H1 (cell line): ENCODE measurements around the gene CTCF. TPM values are rescaled to one million over a fixed set of nuclear protein-coding genes. Genes with fewer than 3 reads are reported as not detected.
A peak's percentile ranks its signal among the peaks of the same experiment; 100 is the strongest.

Experiments used
- ASH2L ChIP-seq: fragments of 200-600, 300-600 bp; sonication (generic); IDR thresholded peaks from one replicate; pipeline ENCODE4 v1.7.1; 2017; ENCODE audit warnings: low read length
- BACH1 ChIP-seq: IDR thresholded peaks from 2 replicates; pipeline ENCODE4 v1.6.1; 2012; ENCODE audit warnings: low read length, improper control_type of control experiment
- CBX5 ChIP-seq: fragments of 300-800, 300-1000 bp; sonication (generic); IDR thresholded peaks from 2 replicates; pipeline ENCODE4 v1.7.1; 2016; ENCODE audit warnings: antibody characterized with exemption, low read length, low read depth
- CEBPB ChIP-seq: IDR thresholded peaks from 2 replicates; pipeline ENCODE4 v1.6.1; 2012; ENCODE audit warnings: low read depth, low read length
- CHD2 ChIP-seq: IDR thresholded peaks from 2 replicates; pipeline ENCODE4 v1.6.1; 2012; ENCODE audit warnings: low read length, improper control_type of control experiment
- CTBP2 ChIP-seq: IDR thresholded peaks from 2 replicates; pipeline ENCODE4 v1.7.0; 2011; ENCODE audit warnings: borderline replicate concordance, mild to moderate bottlenecking, moderate library complexity, mixed read lengths, low read length; ENCODE audit not compliant: insufficient read depth, insufficient read length
- EP300 ChIP-seq, 2 experiments: IDR thresholded peaks; 1 replicate in 1 of 2; 2 replicates in 1 of 2; pipeline ENCODE4 v1.6.1; 2011 to 2012; ENCODE audit warnings: low read depth in 2 of 2, low read length in 2 of 2, mild to moderate bottlenecking in 2 of 2, borderline replicate concordance in 1 of 2, inconsistent platforms in 1 of 2, moderate library complexity in 1 of 2
- GTF2F1 ChIP-seq: IDR thresholded peaks from 2 replicates; pipeline ENCODE4 v1.6.1; 2012; ENCODE audit warnings: low read depth, low read length, improper control_type of control experiment, borderline replicate concordance
- HDAC6 ChIP-seq: IDR thresholded peaks from one replicate; pipeline ENCODE4 v1.7.1; 2012; ENCODE audit warnings: low read depth, mild to moderate bottlenecking, inconsistent platforms, low read length, moderate library complexity
- JUND ChIP-seq: IDR thresholded peaks from 2 replicates; pipeline ENCODE4 v1.6.1; 2011; ENCODE audit warnings: mild to moderate bottlenecking, improper control_type of control experiment, low read length
- KDM4A ChIP-seq: IDR thresholded peaks from one replicate; pipeline ENCODE4 v1.7.1; 2012; ENCODE audit warnings: low read depth, mild to moderate bottlenecking, moderate library complexity, low read length, inconsistent platforms; ENCODE audit not compliant: severe bottlenecking
- MAFK ChIP-seq: IDR thresholded peaks from 2 replicates; pipeline ENCODE4 v1.6.1; 2012; ENCODE audit warnings: low read depth, mild to moderate bottlenecking, improper control_type of control experiment, low read length
- PHF8 ChIP-seq: fragments of 200-600 bp; sonication (generic); conservative IDR thresholded peaks from 2 replicates; pipeline ENCODE4 v1.7.1; 2012; ENCODE audit warnings: low read depth, mild to moderate bottlenecking, inconsistent platforms, low read length, moderate library complexity
- POLR2A ChIP-seq, 2 experiments: IDR thresholded peaks; 1 replicate in 1 of 2; 2 replicates in 1 of 2; pipeline ENCODE4 v1.6.1; 2011; ENCODE audit warnings: low read depth in 2 of 2, low read length in 2 of 2, mild to moderate bottlenecking in 2 of 2; ENCODE audit errors: control extremely low read depth in 1 of 2
- POLR2AphosphoS5 ChIP-seq: IDR thresholded peaks from 2 replicates; pipeline ENCODE4 v1.6.1; 2011; ENCODE audit warnings: low read depth, low read length
- RFX5 ChIP-seq: IDR thresholded peaks from 2 replicates; pipeline ENCODE4 v1.6.1; 2011; ENCODE audit warnings: low read depth, low read length, improper control_type of control experiment, borderline replicate concordance
- SIRT6 ChIP-seq: IDR thresholded peaks from one replicate; pipeline ENCODE4 v1.7.1; 2012; ENCODE audit warnings: low read length, inconsistent platforms
- SIX5 ChIP-seq: IDR thresholded peaks from 2 replicates; pipeline ENCODE4 v1.6.1; 2011; ENCODE audit warnings: mild to moderate bottlenecking, low read depth, low read length
- SP2 ChIP-seq: IDR thresholded peaks from 2 replicates; pipeline ENCODE4 v1.6.1; 2012; ENCODE audit warnings: mild to moderate bottlenecking, low read length, inconsistent platforms
- TAF7 ChIP-seq: optimal IDR thresholded peaks from 2 replicates; pipeline ENCODE3; 2011; ENCODE audit warnings: low read depth, mild to moderate bottlenecking, inconsistent platforms, low read length, moderate library complexity, borderline replicate concordance
- TEAD4 ChIP-seq: IDR thresholded peaks from 2 replicates; pipeline ENCODE4 v1.6.1; 2012; ENCODE audit warnings: low read depth, low read length, inconsistent platforms, mixed read lengths
- ZNF274 ChIP-seq: IDR thresholded peaks from 2 replicates; pipeline ENCODE4 v1.7.0; 2012; ENCODE audit warnings: low read length, borderline replicate concordance; ENCODE audit errors: extremely low read depth
- polyA plus RNA-seq, 7 experiments: library from polyadenylated mRNA; depleted of rRNA in 3 of 7; stranded (reverse) in 5 of 7; unstranded in 2 of 7; fragments of >200 nt in 5 of 7; fragments of 200-250 nt in 2 of 7; gene quantifications; 1 replicate in 5 of 7; 2 replicates in 1 of 7; 4 replicates in 1 of 7; pipeline versions ENCODE4 v1.2.1 to v1.2.3, GENCODE V29; 2011 to 2013; ENCODE audit warnings: missing spikeins in 2 of 7, mixed read lengths in 2 of 7
- total RNA-seq: library from RNA; stranded (reverse); fragmentation: NEBNext Ultra II Directional; extraction: Animal tissue kit (Norgen Biotek cat#: 25700); gene quantifications from 2 replicates; pipeline ENCODE4 v1.2.1, GENCODE V29; 2021
- TF ChIP-seq, protein P1 (sequence below), 3 experiments: IDR thresholded peaks; 1 replicate in 2 of 3; 2 replicates in 1 of 3; pipeline versions ENCODE4 v1.5.1 to v1.6.1; 2011; ENCODE audit warnings: low read length in 3 of 3, mild to moderate bottlenecking in 3 of 3, inconsistent platforms in 2 of 3, low read depth in 1 of 3, moderate library complexity in 1 of 3; ENCODE audit not compliant: insufficient read depth in 1 of 3; ENCODE audit errors: control extremely low read depth in 1 of 3

CTCF gene
- total and polyA plus RNA-seq, 2 of the 8 experiments (the other 6 are each of a cell fraction or from before 2014, with no cell fraction given): 32.4 to 66.0 TPM

DNA sequence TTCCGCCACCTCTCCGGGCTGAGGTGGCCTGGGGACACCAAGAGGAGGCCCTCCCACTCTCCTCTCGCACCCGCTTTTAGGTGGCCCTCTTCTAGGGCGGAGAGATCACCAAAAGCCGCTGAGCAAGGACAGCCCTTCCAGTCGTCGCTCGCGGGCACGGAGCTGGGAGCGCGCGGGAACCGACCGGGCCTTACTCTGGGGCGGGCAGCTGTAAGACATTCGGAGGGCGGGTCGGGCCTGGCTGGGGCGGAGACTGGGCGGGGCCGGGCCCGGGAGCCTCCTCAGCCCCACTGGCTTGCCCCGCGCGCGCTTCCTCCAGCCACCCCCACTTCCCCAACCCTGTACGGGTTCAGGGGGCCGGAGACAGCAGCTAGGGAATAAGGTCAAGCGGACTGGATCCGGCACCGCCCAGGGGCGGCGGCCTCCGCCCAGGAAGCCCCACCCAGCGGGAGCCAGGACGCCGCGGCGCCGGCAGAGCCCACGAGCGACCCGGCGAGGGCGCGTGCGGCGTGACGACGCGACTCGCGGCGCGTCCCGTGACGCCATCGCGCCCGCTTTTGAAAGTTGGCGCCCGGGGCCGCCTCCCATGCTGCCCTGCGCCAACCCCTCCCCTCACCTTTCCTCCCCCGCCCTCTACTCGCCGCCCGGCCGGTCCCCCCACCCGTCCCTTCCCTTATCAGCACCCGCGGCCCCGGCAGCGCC lies 351 bp upstream of the CTCF start (continued):
- no peak for TF ChIP-seq ZNF274
- no peak for TF ChIP-seq JUND
- no peak for TF ChIP-seq HDAC6
- TF ChIP-seq POLR2AphosphoS5: peak; percentile 80
- TF ChIP-seq SP2: no peak
- TF ChIP-seq SIX5: no peak
- peak; percentile 94 for TF ChIP-seq BACH1
- TF ChIP-seq ASH2L: peak; percentile 70
- TF ChIP-seq, protein P1, sequence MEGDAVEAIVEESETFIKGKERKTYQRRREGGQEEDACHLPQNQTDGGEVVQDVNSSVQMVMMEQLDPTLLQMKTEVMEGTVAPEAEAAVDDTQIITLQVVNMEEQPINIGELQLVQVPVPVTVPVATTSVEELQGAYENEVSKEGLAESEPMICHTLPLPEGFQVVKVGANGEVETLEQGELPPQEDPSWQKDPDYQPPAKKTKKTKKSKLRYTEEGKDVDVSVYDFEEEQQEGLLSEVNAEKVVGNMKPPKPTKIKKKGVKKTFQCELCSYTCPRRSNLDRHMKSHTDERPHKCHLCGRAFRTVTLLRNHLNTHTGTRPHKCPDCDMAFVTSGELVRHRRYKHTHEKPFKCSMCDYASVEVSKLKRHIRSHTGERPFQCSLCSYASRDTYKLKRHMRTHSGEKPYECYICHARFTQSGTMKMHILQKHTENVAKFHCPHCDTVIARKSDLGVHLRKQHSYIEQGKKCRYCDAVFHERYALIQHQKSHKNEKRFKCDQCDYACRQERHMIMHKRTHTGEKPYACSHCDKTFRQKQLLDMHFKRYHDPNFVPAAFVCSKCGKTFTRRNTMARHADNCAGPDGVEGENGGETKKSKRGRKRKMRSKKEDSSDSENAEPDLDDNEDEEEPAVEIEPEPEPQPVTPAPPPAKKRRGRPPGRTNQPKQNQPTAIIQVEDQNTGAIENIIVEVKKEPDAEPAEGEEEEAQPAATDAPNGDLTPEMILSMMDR (IDR thresholded peaks at IDR 0.05; ENCODE audit: control extremely low read depth in 1 of 3, insufficient read depth in 1 of 3, low read depth in 1 of 3, low read length in 3 of 3): no peak
- TF ChIP-seq CHD2: no peak
- peak; percentile 82; the same call in 1 of the 2 replicates for TF ChIP-seq PHF8
- TF ChIP-seq KDM4A: peak; percentile 88
- 0 out of 2 replicates have a peak, but pooled peaks have one; percentile 2 for TF ChIP-seq CEBPB
- peak; percentile 24 for TF ChIP-seq CTBP2
- peak in 1 of 2 experiments; percentile 9; a peak in 1 of 3 replicates for TF ChIP-seq EP300 (IDR thresholded peaks at IDR 0.05; ENCODE audit: borderline replicate concordance in 1 of 2, low read depth in 2 of 2, low read length in 2 of 2)
- 0 out of 2 replicates have a peak, but pooled peaks have one; percentile 13 for TF ChIP-seq GTF2F1
- peak; percentile 49 to 79 for TF ChIP-seq POLR2A (IDR thresholded peaks at IDR 0.05; ENCODE audit: control extremely low read depth in 1 of 2, low read depth in 2 of 2, low read length in 2 of 2)
- TF ChIP-seq TEAD4: no peak
- peak; percentile 71 for TF ChIP-seq TAF7
- TF ChIP-seq MAFK: no peak; the same call in 1 of the 2 replicates
- no peak for TF ChIP-seq CBX5
- no peak for TF ChIP-seq RFX5
- no peak for TF ChIP-seq SIRT6
